ENCODE data around the gene SDHAF1. TPM values are rescaled to one million over a fixed set of nuclear protein-coding genes. Genes with fewer than 3 reads are reported as not detected.

SDHAF1 gene
- polyA plus RNA-seq, 2 donors = 8.6 to 18.0 TPM

- Histone ChIP-seq H3K4me3 (ENCODE audit: low read depth in 1 of 2, low read length in 2 of 2) (no peak overlapping the region), H3K4me1 (ENCODE audit: control insufficient read depth in 2 of 2, insufficient read depth in 2 of 2, low read length in 1 of 2) (peaks cover 9 to 28% of the 10 kb centered on the region in 2 donors), H3K9me3 (ENCODE audit: control insufficient read depth in 2 of 2, insufficient read depth in 1 of 2, low read depth in 1 of 2, low read length in 1 of 2) (no peaks in the 10 kb centered on the region), H3K27me3 (ENCODE audit: control insufficient read depth in 1 of 2, insufficient read depth in 2 of 2, low read length in 2 of 2) (no peaks in the 10 kb centered on the region), H3K36me3 (ENCODE audit: control insufficient read depth in 2 of 2, insufficient read depth in 2 of 2, low read length in 1 of 2) (no peaks in the 10 kb centered on the region), H3K27ac (ENCODE audit: low read depth in 2 of 2, low read length in 1 of 2) (no peak overlapping the region)
- 93 to 94% methylated on average over 11 of the region's 11 CpGs for WGBS, 2 donors
Measured at GRCh38 chr19:36010402-36010801, 15.4 kb downstream of the SDHAF1 start.

DNA sequence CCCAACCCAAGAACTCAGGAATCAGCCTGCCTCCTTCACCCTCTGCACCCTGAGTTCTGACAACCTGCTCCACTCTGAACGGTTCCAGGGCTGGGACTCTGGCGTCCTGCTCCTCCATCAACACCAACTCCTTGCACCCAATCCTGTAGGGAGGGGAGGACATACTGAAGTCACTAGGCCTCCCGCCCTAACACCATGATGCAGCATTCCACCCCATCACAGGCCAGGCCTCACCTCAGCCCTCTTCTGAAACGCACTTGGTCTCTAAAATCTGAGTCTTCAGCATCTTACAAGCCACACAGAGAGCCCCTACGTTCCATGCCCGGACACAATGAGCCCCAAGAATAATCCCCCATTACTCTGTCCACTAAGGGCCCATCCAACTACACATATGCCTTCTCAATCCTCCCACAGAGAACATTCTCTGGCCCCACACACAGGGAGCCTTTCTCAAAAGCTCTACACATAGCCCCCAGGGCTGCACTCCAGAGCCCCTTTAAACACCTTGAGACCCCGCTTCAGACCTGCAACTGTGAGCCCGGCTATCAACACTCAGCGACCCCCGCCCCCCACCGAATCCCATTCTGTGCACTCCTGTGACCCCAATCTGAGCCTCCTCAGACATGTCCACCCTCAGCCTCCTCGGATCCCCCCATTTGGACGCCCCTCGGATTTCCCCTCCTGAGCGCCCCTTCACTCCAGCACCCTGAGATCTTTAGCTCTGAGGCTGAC lies 18.5 kb downstream of the SDHAF1 start:
- Histone ChIP-seq H3K9me3 (ENCODE audit: control insufficient read depth in 2 of 2, insufficient read depth in 1 of 2, low read depth in 1 of 2, low read length in 1 of 2) (no peaks in the 10 kb centered on the region), H3K4me1 (ENCODE audit: control insufficient read depth in 2 of 2, insufficient read depth in 2 of 2, low read length in 1 of 2) (peaks cover 9 to 23% of the 10 kb centered on the region in 2 donors), H3K27ac (ENCODE audit: low read depth in 2 of 2, low read length in 1 of 2) (peak overlapping the region; percentile 86 to 88), H3K4me3 (ENCODE audit: low read depth in 1 of 2, low read length in 2 of 2) (peak overlapping the region; percentile 72 to 79), H3K27me3 (ENCODE audit: control insufficient read depth in 1 of 2, insufficient read depth in 2 of 2, low read length in 2 of 2) (no peaks in the 10 kb centered on the region), H3K36me3 (ENCODE audit: control insufficient read depth in 2 of 2, insufficient read depth in 2 of 2, low read length in 1 of 2) (peaks cover 0 to 5% of the 10 kb centered on the region in 2 donors)
- 27 to 30% methylated on average over 15 of the region's 15 CpGs for WGBS, 2 donors

DNA sequence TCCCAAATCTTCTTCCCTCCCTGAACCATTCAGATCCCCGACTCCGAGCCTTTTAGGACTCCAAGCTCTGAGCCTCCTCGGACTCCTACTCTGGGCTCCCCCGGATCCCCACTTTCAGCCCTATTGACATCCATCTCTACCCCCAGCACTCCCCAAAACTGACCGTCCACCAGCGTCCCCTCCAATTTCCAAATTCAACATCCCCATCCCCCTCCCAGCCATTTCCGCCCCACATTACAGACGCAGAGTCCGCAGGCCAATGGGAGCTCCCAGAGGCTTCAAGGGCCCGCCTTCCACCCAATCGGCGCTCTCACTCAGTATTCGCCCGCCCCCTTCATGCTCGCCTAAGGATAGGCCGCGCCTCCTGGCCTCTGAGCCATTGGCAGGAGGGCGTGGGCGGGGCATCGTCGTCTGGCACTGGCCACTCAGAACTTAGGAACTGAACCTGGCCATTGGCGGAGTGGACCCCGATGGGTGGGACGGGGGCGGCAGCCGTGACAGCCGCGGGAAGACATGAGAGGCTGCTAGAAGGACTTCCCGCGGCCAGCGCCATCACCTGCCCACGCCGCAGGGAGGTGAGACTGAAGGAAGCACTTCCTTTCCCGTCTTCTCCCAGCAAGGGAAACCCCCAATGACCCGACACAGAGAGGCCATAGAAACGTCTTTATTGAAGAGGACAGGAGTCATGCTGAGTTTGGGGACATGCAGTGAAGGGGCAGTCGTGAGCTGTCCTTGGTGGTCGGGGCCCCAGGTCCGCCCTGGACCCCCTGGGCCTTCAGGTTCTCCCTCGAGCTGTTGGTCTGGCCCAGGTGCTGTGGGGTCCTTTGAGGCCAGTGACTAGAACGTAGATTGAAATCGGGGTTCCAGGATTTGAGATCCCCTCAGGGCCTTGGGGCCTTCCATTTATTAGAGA lies 19.3 kb downstream of the SDHAF1 start, which contains the start of gene ALKBH6:
TSS of gene ALKBH6 (minus strand) at position 202 of the 913 bp plus-strand sequence. CDS start 816 bp downstream, outside the sequence.
- Histone ChIP-seq H3K36me3 (ENCODE audit: control insufficient read depth in 2 of 2, insufficient read depth in 2 of 2, low read length in 1 of 2) (peaks cover 0 to 8% of the 10 kb centered on the region in 2 donors), H3K9me3 (ENCODE audit: control insufficient read depth in 2 of 2, insufficient read depth in 1 of 2, low read depth in 1 of 2, low read length in 1 of 2) (no peaks in the 10 kb centered on the region), H3K27ac (ENCODE audit: low read depth in 2 of 2, low read length in 1 of 2) (peak within 1 kb of the TSS; percentile 86 to 88), H3K4me3 (ENCODE audit: low read depth in 1 of 2, low read length in 2 of 2) (peak within 1 kb of the TSS; percentile 72 to 79), H3K4me1 (ENCODE audit: control insufficient read depth in 2 of 2, insufficient read depth in 2 of 2, low read length in 1 of 2) (peaks cover 6 to 19% of the 10 kb centered on the region in 2 donors), H3K27me3 (ENCODE audit: control insufficient read depth in 1 of 2, insufficient read depth in 2 of 2, low read length in 2 of 2) (no peaks in the 10 kb centered on the region)
- 1 to 2% methylated on average over 42 of the region's 42 CpGs for WGBS, 2 donors

DNA sequence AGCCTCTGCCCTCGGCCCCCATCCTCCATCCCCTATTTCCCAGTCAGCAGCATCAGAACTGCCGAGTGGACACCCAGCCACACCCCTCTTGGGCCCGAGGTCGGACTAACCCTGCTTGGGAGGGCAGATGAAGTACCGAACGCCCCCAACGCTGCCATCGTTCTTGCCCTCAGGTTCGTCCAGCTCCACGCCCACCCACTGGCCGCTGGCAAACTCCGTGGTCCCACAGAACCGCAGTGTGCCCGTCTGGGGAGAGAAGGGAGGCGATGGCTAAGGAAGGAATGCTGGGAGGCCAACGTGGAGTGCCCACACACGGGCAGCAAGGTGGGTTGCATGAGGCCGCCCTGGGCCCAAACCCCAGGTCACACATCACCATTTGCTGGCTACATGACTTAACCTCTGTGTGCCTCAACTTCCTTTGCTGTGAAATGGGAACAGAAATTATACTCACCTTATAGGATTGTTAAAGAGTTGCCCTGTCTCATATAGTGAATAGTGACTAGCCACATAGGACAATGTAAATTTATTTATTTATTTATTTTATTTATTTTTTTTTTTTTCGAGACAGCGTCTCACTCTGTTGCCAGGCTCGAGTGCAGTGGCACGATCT lies 24.2 kb downstream of the SDHAF1 start:
- Histone ChIP-seq H3K4me1 (ENCODE audit: control insufficient read depth in 2 of 2, insufficient read depth in 2 of 2, low read length in 1 of 2) (peaks cover 0 to 5% of the 10 kb centered on the region in 2 donors), H3K36me3 (ENCODE audit: control insufficient read depth in 2 of 2, insufficient read depth in 2 of 2, low read length in 1 of 2) (peaks cover 0 to 11% of the 10 kb centered on the region in 2 donors), H3K9me3 (ENCODE audit: control insufficient read depth in 2 of 2, insufficient read depth in 1 of 2, low read depth in 1 of 2, low read length in 1 of 2) (no peaks in the 10 kb centered on the region), H3K27me3 (ENCODE audit: control insufficient read depth in 1 of 2, insufficient read depth in 2 of 2, low read length in 2 of 2) (no peaks in the 10 kb centered on the region), H3K27ac (ENCODE audit: low read depth in 2 of 2, low read length in 1 of 2) (no peak overlapping the region), H3K4me3 (ENCODE audit: low read depth in 1 of 2, low read length in 2 of 2) (no peak overlapping the region)
- WGBS, 2 donors = 89 to 94% methylated on average over 22 of the region's 22 CpGs

- 94 to 95% methylated on average over 5 of the region's 5 CpGs for WGBS, 2 donors
- Histone ChIP-seq H3K27me3 (ENCODE audit: control insufficient read depth in 1 of 2, insufficient read depth in 2 of 2, low read length in 2 of 2) (no peaks in the 10 kb centered on the region), H3K36me3 (ENCODE audit: control insufficient read depth in 2 of 2, insufficient read depth in 2 of 2, low read length in 1 of 2) (peaks cover 3 to 16% of the 10 kb centered on the region in 2 donors), H3K4me1 (ENCODE audit: control insufficient read depth in 2 of 2, insufficient read depth in 2 of 2, low read length in 1 of 2) (no peaks in the 10 kb centered on the region), H3K4me3 (ENCODE audit: low read depth in 1 of 2, low read length in 2 of 2) (no peak overlapping the region), H3K9me3 (ENCODE audit: control insufficient read depth in 2 of 2, insufficient read depth in 1 of 2, low read depth in 1 of 2, low read length in 1 of 2) (no peaks in the 10 kb centered on the region), H3K27ac (ENCODE audit: low read depth in 2 of 2, low read length in 1 of 2) (no peak overlapping the region)
Measured at GRCh38 chr19:36023432-36023831, 28.4 kb downstream of the SDHAF1 start.

DNA sequence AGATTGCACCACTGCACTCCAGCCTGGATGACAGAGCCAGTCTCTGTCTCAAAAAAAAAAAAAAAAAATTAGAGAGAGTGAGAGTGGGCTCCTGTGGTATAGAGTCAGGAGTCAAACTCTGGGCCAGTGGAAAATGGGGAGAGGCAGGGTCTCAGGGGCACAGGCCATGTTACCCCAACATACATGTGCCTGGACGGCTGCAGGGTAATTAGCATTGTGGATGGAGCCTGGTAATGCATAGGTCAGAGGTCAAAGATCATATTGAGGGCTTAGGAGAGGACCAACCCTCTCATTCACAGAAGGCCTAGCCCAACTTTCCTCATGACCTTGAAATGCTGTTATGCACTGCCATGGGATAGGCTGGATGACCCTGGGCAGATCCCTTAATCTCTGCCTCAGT lies 30.6 kb downstream of the SDHAF1 start:
- WGBS, 2 donors = 69 to 75% methylated on average over 1 of the region's 1 CpG
- peaks cover 3 to 13% of the 10 kb centered on the region in 2 donors for H3K36me3 ChIP-seq (ENCODE audit: control insufficient read depth in 2 of 2, insufficient read depth in 2 of 2, low read length in 1 of 2)

GRCh38 chr19:36026091-36026876 lies 31.3 kb downstream of the SDHAF1 start:
- Histone ChIP-seq H3K36me3 (ENCODE audit: control insufficient read depth in 2 of 2, insufficient read depth in 2 of 2, low read length in 1 of 2) (peaks cover 3 to 15% of the 10 kb centered on the region in 2 donors), H3K4me1 (ENCODE audit: control insufficient read depth in 2 of 2, insufficient read depth in 2 of 2, low read length in 1 of 2) (no peaks in the 10 kb centered on the region), H3K27ac (ENCODE audit: low read depth in 2 of 2, low read length in 1 of 2) (no peak overlapping the region), H3K9me3 (ENCODE audit: control insufficient read depth in 2 of 2, insufficient read depth in 1 of 2, low read depth in 1 of 2, low read length in 1 of 2) (no peaks in the 10 kb centered on the region), H3K4me3 (ENCODE audit: low read depth in 1 of 2, low read length in 2 of 2) (no peak overlapping the region), H3K27me3 (ENCODE audit: control insufficient read depth in 1 of 2, insufficient read depth in 2 of 2, low read length in 2 of 2) (no peaks in the 10 kb centered on the region)
- WGBS, 2 donors = 92 to 95% methylated on average over 39 to 49 of the region's 49 CpGs

More for the DNA sequence above, 30.6 kb downstream of the SDHAF1 start:
- no peaks in the 10 kb centered on the region for H3K4me1 ChIP-seq (ENCODE audit: control insufficient read depth in 2 of 2, insufficient read depth in 2 of 2, low read length in 1 of 2)
- H3K27me3 ChIP-seq (ENCODE audit: control insufficient read depth in 1 of 2, insufficient read depth in 2 of 2, low read length in 2 of 2) = no peaks in the 10 kb centered on the region
- no peak overlapping the region for H3K4me3 ChIP-seq (ENCODE audit: low read depth in 1 of 2, low read length in 2 of 2)
- H3K27ac ChIP-seq (ENCODE audit: low read depth in 2 of 2, low read length in 1 of 2) = no peak overlapping the region
- H3K9me3 ChIP-seq (ENCODE audit: control insufficient read depth in 2 of 2, insufficient read depth in 1 of 2, low read depth in 1 of 2, low read length in 1 of 2) = no peaks in the 10 kb centered on the region

DNA sequence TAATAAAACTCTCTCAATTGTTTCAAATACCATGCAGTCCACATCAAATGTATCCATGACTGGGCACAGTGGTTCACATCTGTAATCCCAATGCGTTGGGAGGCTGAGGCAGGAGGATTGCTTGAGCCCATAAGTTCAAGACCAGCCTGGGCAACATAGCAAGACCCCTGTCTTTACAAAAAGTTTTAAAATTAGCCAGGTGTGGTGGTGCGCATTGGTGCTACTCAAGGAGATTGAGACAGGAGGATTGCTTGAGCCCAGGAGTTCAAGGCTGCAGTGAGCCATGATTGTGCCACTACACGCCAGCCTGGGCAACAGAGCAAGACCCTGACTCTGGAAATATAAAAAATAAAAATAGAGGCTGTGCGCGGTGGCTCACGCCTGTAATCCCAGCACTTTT lies 32.7 kb downstream of the SDHAF1 start:
- Histone ChIP-seq H3K36me3 (ENCODE audit: control insufficient read depth in 2 of 2, insufficient read depth in 2 of 2, low read length in 1 of 2) (peaks cover 3 to 15% of the 10 kb centered on the region in 2 donors), H3K9me3 (ENCODE audit: control insufficient read depth in 2 of 2, insufficient read depth in 1 of 2, low read depth in 1 of 2, low read length in 1 of 2) (no peaks in the 10 kb centered on the region), H3K27ac (ENCODE audit: low read depth in 2 of 2, low read length in 1 of 2) (no peak overlapping the region), H3K27me3 (ENCODE audit: control insufficient read depth in 1 of 2, insufficient read depth in 2 of 2, low read length in 2 of 2) (no peaks in the 10 kb centered on the region), H3K4me3 (ENCODE audit: low read depth in 1 of 2, low read length in 2 of 2) (no peak overlapping the region), H3K4me1 (ENCODE audit: control insufficient read depth in 2 of 2, insufficient read depth in 2 of 2, low read length in 1 of 2) (peaks cover 0 to 3% of the 10 kb centered on the region in 2 donors)
- WGBS, 2 donors = 95% methylated on average over 6 of the region's 6 CpGs
